Left kidney (tissue), 2 donors: ENCODE measurements around the gene SYPL1. TPM values are rescaled to one million over a fixed set of nuclear protein-coding genes. Genes with fewer than 3 reads are reported as not detected.

Source experiments
- DNase-seq: peaks from one replicate; pipeline ENCODE4 v3.0.0-alpha.2; 2013
- polyA plus RNA-seq: library from polyadenylated mRNA; unstranded; fragments of 120-200 nt; gene quantifications from one replicate; pipeline ENCODE4 v1.2.1, GENCODE V29; 2013; ENCODE audit not compliant: insufficient read length

Gene SYPL1
- polyA plus RNA-seq, 1 donor, result 151 TPM

DNA sequence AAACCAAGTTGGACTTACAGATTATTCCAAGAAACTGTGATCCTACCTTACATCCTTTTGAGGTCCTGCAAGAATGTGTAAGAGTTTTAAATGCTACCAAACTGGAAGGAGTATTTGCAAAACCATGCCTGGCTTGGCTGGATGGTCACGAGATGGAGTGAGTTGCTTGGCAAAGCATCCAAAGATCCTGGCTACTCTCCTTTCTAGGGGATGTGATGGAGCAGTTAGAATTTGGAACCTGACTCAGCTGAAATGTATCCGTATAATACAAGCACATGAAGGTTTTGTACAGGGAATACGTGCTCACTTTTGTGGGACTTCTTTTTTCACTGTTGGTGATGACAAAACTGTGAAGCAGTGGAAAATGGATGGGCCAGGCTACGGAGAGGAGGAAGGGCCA lies 13.3 kb upstream of the SYPL1 start:
- no peak for DNase-seq

DNA sequence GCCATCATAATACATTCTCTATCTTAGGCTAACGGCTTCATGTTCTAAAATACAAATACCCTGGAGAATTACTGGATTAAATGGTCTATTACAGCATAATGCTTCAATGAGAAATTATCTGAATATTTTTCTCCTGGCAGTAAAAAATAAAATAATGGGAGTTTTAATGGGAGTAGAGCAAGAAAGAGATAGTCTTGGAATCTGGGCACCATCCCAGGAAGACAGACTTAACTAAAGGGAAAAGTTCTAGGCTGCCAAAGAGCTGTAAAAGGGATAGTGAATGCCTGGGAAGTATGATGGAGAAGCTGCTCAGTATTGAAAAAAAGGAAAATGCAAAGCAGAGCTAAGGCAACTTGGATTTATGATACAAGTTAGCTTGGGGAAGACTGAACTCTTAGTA lies 12.1 kb upstream of the SYPL1 start:
- no peak for DNase-seq

DNA sequence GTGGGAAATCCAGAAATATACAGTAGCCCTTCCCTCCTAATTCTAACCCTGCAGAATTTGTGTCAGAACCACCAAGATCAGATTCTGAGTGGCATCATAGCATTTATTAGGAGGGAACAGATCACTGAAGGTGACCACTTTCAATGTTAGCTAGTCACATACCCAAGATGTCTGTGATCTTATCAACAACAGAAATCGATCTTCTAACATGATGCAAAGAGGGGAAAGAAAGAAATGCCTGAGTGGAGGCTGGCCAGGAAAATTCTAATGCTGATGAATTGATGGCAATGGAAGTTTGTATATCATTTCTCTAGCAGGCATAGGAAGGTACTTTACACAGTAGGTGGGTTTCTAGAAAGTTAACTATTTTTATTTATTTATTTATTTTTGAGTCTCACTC lies 10.6 kb upstream of the SYPL1 start:
- DNase-seq, result no peak

DNA sequence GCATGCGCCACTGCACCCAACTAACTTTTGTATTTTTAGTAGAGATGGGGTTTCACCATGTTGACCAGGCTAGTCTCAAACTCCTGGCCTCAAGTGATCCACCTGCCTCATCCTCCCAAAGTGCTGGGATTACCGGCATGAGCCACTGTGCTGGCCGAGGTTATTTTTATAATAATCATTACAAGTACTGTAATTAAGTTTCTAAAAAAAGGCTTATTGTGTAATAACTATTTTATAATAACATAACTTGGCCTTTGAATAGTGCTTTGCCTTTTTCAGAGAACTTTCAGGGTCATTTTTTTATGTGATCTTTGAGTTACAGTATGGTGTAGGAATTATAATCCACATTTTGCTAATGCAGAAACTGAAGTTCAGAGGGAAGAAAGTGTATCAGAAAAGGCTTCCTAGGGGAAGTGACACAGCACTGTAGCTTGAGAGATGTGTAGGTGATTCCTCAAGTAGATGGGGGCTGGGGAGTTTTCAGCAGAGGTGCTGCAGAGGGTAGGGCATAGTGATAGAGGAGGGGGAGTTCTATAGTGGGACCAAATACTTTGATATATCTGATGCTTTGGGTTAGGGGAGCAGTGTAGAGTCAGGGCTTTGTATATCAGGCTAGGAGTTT lies 9.2 kb upstream of the SYPL1 start:
- DNase-seq, result no peak

DNA sequence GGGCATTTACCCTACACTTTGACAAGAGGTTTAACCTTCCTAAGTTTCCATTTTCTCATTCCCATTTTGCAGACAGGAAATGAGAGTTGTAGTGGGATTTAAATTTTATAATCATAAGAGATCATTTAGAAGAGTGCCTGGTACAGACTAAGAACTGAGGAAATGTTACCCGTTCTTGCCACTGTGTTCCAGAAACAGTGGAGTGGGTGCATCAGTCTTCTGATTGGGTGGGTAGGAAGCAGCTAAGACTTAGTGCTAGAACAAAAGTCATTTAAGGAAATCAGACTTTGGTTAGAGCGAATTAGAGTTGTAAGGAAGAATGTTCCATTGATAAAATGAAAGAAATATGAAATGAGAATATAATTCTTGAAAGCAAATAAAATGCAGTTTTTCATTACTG lies 8.4 kb upstream of the SYPL1 start:
- DNase-seq, result no peak

DNA sequence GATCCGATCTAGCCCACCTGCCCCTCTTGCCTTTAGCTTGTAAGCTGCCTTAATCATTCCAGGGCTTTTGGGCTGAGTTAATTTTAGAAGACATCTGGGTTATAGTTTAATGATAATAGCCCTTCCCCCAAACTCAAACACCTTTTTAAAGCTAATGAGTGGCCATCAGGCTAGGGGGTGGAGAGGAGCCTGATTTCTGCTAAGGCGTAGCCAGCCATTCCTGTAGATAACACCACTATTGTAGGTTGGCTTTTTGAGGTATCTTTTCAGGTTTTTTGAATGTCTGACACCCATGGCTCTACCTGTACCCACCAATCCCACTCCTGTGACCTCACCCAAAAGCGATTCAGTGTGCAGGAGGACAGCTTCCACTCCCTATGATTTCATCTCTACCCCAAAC lies 7.6 kb upstream of the SYPL1 start:
- no peak for DNase-seq

DNA sequence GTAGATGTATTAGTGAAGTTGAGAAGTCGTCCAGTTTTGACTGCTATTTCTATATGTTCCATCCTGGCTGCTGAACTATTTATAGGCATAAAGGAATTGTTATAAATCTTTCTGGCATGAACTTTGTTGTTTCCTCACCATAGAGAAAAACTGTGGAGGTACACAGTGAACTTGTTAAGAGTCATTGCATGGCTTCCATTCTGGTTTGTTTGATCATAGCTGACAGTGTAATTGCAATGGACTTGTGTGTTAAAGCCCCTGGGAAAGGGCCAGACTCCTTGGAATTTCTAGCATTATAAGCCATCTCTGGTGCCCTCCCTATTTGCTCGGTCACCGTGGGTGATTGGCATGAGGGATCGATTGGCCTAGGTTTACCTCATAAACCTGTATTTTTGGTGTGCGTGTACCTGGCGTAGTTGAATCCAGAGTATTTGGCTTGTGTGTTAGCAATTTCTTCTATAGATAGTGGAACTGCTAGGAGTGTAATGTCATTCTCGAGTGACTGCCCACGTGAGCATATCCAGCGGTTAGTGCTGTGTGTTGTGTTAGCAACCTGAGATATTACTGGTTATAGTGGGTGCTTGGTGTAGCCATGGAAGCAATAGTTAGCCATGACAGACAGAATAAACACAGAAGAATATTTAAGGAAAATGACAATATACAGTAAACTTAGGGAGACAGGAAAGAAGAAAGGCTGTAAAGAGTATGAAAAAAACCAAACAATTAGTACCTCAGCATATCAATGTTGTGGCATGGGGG lies 5.9 kb upstream of the SYPL1 start:
- no peak for DNase-seq

DNA sequence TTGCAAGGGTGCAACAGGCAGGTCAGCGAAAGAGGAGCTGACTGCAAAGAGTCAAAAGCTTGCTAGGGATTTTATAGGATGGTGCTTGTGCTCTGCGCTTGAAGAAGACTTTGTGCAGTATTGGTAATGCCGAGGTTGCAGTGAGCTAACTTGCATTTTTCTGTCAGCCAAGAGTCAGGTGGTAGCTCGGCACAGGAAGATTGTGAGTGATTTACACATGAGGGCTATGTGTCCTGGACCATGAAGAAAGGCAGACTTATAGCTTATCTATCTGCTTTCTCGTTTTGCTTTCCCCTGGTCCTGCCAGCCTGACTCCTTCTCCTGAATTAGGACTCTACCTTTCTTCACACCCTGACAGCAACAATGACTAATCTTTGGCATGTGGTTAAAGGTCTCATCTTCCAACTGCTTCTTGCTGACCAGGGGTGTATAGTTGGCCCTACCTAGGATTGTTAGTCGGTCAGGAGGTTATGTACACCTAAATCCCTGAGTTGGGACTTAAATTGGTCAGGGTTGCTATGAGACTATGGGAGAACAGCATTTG lies 4.1 kb upstream of the SYPL1 start:
- no peak for DNase-seq

DNA sequence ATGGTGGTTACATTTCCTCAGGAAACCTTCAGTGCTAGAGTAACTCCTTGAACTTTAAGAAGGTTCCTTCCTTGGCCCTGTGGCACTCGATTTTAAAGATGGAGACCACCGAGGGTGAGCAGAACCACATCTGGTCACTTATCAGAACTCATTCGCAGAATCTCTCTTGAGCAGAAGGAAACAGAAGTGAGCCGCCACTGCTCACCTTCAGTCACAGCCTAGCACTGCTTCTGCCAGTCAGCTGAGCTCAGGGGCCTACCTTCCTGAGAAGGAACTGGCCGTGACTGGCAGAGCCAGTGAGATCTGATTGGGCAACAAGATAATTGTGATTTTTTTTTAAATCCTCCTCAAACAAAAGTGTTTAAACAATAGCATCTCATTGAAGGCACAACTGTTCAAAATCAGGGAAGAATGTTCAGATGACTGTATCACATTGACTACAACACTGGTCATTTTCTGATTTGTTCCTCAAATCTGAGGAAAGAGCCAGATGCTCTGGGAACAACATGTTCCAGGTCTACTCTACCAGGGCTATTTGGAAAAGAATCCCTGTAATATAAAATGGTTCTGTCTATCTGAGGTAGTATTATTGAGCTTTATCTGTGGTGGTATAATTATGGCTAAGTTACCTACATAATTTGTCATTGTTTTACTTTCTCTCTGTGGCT lies 2.7 kb upstream of the SYPL1 start:
- no peak for DNase-seq

DNA sequence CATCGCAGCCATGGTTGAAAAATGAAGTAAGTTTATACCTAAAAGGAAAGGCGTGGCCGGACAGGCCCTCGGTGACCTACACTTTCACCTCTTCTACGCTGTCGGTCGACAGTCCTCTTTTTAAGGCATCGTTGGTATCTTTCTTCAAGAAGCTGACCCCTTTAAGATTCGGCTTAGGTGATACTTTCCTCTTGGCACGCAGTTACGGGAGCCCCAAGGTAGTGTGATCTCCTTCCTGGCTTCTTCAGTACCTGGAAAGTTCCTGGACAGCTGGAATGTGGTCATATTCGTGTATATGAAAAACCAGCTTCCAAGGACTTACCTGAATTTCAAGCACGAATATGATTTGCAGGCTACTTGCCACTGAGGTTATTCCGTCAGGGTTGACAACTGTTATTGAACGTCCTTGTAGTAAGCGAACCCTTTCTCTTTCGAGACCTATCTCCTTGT lies 885 bp upstream of the SYPL1 start:
- DNase-seq, result no peak

DNA sequence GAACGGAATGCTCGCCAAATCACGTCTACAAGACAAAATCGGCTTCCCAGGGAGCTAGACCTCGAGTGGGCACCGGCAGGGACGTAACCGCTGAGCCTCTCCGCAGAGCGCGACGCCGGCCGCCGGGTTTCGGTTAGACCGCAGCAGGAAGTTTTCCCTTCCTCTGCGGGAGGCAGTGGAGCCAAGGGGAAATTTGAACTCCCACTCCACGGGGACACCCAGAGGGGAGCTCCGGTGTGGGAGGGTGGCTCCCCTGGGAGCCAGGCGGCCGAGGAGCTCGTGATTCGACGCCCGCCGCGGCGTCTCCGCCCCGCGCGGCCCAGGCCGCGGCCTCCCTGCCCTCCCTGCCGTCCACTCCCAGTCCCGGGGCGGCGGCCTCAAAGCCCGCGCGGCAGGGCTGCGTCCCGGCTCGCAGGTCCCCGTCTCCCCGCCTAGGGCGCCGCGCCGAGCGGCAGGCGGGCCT lies 426 bp downstream of the SYPL1 start:
- no peak for DNase-seq

DNA sequence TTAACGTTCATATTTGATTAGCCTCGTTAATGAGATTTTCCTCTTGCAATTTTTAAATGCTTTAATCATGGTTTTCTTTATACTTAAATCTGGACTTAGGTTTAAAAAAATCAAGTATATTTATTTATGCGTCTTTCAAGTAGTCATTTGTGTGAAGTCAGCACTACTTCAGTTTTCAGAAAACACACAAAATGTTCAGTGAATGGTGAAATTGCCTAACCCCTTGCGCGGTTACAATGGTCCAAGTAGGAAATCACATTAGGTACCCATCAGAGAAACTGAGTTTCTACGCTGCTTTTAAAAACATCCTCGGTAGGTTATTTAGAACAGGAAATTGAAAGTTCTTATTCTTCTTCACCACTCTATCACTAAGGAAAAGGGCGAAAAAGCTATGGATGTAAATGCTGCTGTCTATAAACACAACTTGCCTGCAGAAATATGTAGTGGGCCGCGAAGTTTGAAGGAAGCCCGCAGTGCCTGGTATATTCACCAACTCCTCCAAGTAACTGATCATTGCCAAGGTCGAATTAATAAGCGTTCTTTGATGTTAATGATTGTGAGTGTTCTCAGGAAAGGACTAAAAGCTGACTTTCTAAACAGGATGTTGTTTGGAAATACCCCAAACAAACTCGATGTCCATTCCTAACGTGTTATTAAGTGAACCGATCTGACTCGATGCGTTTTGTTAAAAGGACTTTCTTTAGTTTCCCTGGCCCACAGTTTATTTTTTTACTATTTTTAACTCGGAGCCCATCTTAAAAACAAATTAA lies 1.0 kb downstream of the SYPL1 start:
- DNase-seq, result peak; percentile 50

DNA sequence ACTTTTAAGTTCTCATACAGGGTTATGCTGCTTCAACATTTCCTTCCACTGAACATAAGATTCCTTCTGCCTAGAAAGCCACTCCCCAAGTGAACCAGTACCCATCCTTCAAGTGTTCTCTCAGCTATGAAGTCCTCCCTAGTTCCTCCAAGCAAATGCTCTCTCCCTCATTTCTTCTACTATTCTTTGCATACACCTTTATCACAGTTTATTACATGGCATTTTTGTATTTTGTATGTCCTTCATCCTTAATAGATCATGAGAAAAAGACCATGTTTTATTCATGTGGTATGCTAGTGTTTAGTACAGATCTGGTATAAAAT lies 1.9 kb downstream of the SYPL1 start:
- DNase-seq, result no peak

DNA sequence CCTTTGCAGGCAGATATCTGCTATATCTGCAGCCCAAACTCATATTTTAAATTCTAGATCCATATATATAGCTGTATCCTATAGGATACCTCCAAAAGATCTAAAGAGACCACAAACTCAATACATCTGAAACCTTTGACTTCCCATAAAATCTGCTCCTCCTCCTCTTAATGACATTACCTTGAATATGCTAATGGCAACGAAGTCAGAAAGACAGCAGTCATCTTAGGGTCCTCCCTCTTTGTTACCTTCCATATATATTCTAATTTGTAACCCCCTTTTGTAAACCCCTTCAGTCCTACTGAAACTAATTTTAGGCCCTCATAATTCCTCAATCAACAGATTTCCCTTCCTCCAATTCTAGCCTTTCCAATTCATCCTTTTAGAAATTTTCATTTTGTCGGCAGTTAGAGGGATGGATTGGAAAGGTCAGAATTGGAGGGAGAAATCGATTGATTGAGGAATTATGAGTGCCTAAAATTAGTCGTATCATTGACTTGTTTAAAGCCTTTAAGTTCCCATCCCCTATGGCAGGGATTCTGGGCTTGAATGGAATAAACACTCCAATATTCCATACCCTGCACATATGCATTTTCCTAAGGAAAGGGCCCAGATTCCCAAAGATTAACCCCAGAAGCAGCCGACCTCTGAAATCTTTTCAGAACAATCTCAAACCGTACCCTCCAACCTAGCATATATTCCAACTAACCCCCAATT lies 2.4 kb downstream of the SYPL1 start:
- no peak for DNase-seq

DNA sequence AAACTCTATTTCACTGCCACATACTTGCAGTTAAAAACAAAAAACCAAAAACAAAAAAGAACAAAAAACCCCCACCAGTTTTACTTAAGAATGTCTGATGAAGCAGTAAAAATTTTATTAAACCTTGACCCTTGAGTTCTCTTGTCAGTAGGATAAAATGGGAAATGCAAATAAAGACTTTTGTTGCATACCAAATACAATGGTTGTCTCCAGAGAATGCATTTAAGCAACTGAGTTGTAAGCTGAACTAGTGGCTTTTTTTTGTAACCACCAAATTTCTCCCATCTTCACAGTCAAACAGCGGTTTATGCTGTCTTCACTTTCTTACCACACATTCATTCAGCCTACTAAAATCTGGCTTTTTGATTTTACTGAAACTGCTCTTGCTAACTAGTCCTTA lies 3.1 kb downstream of the SYPL1 start:
- no peak for DNase-seq

DNA sequence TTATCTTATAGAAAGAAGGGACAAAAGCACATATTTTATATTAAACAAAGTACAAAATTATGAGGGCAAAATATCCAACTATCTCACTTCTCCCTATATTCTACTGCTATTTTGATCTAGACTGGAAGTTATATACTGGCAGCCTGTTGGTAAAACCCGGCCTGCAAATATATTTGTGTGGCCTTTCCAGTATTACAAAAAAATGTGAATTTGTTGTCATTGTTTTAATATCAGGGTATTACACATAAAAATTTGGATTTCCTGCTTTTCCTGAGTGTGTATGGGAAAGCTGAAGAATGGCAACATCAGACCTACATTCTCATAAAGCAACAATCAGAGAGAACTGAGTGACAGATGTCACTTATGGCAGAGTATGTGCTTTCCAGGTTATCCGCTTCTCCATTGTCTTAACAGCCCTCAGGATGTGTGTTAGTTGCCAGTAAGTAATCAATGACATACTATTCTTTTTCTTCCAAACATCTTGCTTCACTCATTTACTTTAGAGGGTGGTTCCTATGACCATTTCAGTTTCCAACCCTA lies 7.3 kb downstream of the SYPL1 start:
- no peak for DNase-seq

DNA sequence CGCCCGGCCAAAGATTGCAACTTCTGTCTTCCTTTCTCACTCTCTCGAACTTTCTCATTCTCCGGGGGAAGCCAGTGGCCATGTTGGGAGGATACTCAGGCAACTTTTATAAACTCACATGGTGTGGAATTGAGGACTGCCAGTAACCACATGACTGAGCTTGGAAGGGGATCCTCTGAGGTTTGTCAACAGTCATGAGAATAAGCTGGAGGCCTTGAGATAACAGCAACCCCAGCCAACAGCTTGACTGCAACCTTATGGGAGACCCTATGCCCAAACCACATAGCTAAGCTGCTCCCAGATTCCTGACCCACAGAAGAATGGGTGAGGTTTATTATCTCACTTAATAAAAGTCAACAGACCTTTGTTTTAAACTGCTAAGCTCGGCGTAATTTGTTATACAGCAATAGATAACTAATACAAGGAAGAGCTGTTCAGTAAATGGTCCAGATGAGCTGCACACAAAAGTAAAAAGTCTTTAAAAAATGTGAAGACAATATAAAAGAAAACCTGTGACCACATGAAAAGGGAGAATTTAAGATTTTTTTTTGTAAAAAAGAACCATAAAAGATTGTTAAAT lies 9.6 kb downstream of the SYPL1 start:
- DNase-seq, result no peak

DNA sequence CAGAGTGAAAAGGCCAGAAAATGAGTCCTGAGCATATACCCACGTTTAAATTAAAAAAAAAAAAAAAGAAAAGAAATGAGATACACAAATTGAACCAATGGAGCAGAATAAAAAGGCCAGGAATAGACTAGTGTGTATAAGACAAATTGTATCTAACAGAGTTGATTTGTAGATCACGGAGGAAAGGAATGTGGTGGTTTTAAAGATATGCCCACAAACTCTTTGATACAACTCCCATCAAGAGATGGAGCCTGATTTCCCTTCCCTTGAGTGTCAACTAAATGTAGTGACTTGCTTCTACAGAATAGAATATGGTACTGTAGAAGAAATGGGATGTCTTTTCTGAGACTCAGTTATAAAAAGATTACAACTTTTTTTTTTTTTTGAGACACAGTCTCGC lies 10.4 kb downstream of the SYPL1 start:
- DNase-seq, result no peak

DNA sequence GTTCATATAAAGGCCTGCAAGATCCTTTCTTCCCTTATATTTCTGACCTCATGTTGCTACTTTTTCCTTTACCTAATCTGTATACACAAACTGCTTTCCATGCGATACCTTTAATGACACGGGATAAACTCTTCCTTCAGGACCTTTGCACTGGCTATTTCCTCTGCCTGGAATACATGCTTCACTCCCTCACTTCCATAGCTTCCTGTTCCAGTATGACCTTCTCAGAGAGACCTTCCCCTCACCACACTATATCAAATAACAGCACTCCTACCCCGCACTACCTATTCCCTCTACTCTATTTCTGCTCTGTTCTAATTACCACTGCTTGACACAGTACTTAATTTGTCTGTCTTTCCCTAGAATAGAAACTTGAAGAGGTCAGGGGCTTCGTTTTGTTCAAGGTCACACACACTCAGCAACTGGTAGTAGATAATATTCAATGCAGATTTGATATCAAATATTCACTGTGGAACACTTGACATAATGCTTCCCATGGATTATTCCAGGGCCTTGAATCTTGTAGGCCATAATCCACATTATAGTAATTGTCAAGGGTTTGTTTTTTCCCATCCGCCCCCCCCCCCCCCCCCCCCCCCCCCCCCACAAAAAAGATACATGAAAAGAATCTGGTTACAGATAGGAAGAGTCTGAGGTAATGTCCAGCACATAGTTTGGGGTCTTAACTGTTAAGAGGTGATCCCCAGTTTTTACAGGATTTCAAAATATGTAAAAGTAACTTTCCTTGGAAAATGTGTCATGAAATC lies 11.1 kb downstream of the SYPL1 start:
- no peak for DNase-seq

DNA sequence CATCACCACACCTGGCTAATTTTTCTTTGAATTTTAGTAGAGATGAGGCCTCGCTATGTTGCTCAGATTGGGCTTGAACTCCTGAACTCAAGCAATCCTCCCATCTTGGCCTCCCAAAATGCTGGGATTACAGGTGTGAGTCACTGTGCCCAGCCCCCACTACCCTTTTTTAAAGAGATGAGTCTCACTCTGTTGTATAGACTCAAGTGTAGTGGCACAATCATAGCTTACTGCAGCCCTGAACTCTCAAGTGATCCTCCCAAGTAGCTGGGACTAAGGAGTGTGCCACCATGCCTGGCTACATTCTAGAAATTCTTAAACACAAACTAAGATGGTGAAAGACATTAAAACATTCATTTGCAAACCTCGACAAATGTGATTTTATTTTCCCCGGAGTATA lies 12.6 kb downstream of the SYPL1 start:
- no peak for DNase-seq
